Tibial nerve (tissue), 4 donors: ENCODE results near the gene A3GALT2. TPM values are rescaled to one million over a fixed set of nuclear protein-coding genes. Genes with fewer than 3 reads are reported as not detected.

Experiments
- DNase-seq, 2 donors: peaks; one replicate each; pipeline ENCODE4 v3.0.0-alpha.2; 2019; ENCODE audit warnings: low spot score in 2 of 2
- H3K27ac ChIP-seq, 4 donors: fragments of 200-600 bp; sonication (generic) in 3 of 4; one replicate each; pipeline ENCODE4 v1.5.1; 2017 to 2019; ENCODE audit warnings: mild to moderate bottlenecking in 1 of 4
- H3K27me3 ChIP-seq, 2 donors: fragments of 200-600 bp; sonication (generic) in 1 of 2; one replicate each; pipeline versions ENCODE4 v1.5.1 to v1.6.0; 2017 to 2019
- H3K36me3 ChIP-seq, 3 donors: fragments of 200-600 bp; sonication (generic); one replicate each; pipeline ENCODE4 v1.5.1; 2018 to 2019
- H3K4me1 ChIP-seq, 4 donors: fragments of 200-600 bp; sonication (generic) in 3 of 4; one replicate each; pipeline ENCODE4 v1.5.1; 2017 to 2019
- H3K4me3 ChIP-seq, 4 donors: fragments of 200-600 bp; sonication (generic) in 3 of 4; one replicate each; pipeline ENCODE4 v1.5.1; 2017 to 2019; ENCODE audit warnings: mild to moderate bottlenecking in 1 of 4, moderate library complexity in 1 of 4
- H3K9me3 ChIP-seq, 4 donors: fragments of 200-600 bp; sonication (generic) in 3 of 4; one replicate each; pipeline ENCODE4 v1.5.1; 2017 to 2019
- EP300 ChIP-seq, 2 donors: sonication (generic); formaldehyde crosslinking; IDR thresholded peaks; one replicate each; pipeline ENCODE4 v1.6.1; 2017; ENCODE audit warnings: antibody characterized with exemption in 2 of 2, mild to moderate bottlenecking in 1 of 2
- POLR2A ChIP-seq, 2 donors: fragments of 450-650 bp; IDR thresholded peaks; one replicate each; pipeline ENCODE4 v1.6.1; 2017; ENCODE audit warnings: antibody characterized with exemption in 2 of 2, mild to moderate bottlenecking in 2 of 2, moderate library complexity in 2 of 2
- WGBS, 2 donors: methylation state at CpG; one replicate each; pipeline ENCODE4 v1.1.5; 2018; 5-methylcytosine and 5-hydroxymethylcytosine counted together
- total RNA-seq, 4 donors: library from RNA; depleted of rRNA; stranded (reverse); fragments of >200 nt; gene quantifications; one replicate each; pipeline ENCODE4 v1.1.0, GENCODE V29; 2016
- TF ChIP-seq, protein P1 (sequence below), 5 experiments: fragments of 200-600 bp in 3 of 5; fragments of 450-650 bp in 2 of 5; sonication (generic) in 3 of 5; IDR thresholded peaks; one replicate each; pipeline ENCODE4 v1.5.1; 2016 to 2019; ENCODE audit warnings: antibody characterized with exemption in 5 of 5, mild to moderate bottlenecking in 3 of 5, moderate library complexity in 2 of 5

A3GALT2 gene
- total RNA-seq, 4 donors from 2014 or later, result 0.42 to 0.66 TPM; not detected in 2

- Histone ChIP-seq H3K9me3 (no peaks in the 10 kb centered on the region), H3K4me3 (no peak overlapping the region), H3K36me3 (peaks cover 16 to 63% (median 28%) of the 10 kb centered on the region in 3 donors), H3K27me3 (no peaks in the 10 kb centered on the region), H3K27ac (peak overlapping the region in 1 of 4 donors; percentile 71), H3K4me1 (peaks cover 0 to 20% (median 11%) of the 10 kb centered on the region in 4 donors)
- WGBS, 2 donors, result 65 to 81% methylated on average over 10 of the region's 10 CpGs
- TF ChIP-seq, protein P1, sequence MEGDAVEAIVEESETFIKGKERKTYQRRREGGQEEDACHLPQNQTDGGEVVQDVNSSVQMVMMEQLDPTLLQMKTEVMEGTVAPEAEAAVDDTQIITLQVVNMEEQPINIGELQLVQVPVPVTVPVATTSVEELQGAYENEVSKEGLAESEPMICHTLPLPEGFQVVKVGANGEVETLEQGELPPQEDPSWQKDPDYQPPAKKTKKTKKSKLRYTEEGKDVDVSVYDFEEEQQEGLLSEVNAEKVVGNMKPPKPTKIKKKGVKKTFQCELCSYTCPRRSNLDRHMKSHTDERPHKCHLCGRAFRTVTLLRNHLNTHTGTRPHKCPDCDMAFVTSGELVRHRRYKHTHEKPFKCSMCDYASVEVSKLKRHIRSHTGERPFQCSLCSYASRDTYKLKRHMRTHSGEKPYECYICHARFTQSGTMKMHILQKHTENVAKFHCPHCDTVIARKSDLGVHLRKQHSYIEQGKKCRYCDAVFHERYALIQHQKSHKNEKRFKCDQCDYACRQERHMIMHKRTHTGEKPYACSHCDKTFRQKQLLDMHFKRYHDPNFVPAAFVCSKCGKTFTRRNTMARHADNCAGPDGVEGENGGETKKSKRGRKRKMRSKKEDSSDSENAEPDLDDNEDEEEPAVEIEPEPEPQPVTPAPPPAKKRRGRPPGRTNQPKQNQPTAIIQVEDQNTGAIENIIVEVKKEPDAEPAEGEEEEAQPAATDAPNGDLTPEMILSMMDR (IDR thresholded peaks at IDR 0.05), result no peak
- TF ChIP-seq EP300 (IDR thresholded peaks at IDR 0.05), result peak in 1 of 2 donors; percentile 25
- TF ChIP-seq POLR2A (IDR thresholded peaks at IDR 0.05), result no peak
- DNase-seq, result no peak
Measured at GRCh38 chr1:33322870-33323585, 2.1 kb upstream of the A3GALT2 start.

DNA sequence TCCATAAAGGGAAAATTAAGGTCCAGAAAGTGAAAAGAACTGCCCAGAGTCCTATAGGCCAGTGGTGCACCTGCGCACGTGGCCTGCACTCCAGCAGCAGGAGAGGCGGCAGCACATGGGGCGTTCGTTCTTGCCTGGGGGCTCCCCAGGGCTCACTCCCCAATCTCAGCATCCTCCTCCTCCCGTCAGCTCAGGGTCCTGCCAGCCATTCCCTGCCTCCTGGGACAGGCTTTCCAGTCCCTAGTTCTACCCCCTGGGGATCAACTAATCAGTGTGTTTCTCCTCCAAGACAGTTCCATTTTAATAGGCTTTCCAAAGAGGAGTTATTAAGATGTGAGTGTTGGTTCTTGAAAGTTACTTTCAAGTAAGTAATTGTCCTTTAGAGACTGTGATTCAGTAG, 1.2 kb upstream of the A3GALT2 start:
- Histone ChIP-seq H3K9me3 (no peaks in the 10 kb centered on the region), H3K4me3 (no peak overlapping the region), H3K27ac (peak overlapping the region in 1 of 4 donors; percentile 11), H3K4me1 (peaks cover 0 to 12% (median 7%) of the 10 kb centered on the region in 4 donors), H3K36me3 (peaks cover 13 to 54% (median 27%) of the 10 kb centered on the region in 3 donors), H3K27me3 (no peaks in the 10 kb centered on the region)
- TF ChIP-seq EP300 (IDR thresholded peaks at IDR 0.05) (no peak), POLR2A (IDR thresholded peaks at IDR 0.05) (no peak)
- TF ChIP-seq, protein P1 (IDR thresholded peaks at IDR 0.05), result no peak
- 73 to 90% methylated on average over 6 of the region's 6 CpGs for WGBS, 2 donors
- no peak for DNase-seq

DNA sequence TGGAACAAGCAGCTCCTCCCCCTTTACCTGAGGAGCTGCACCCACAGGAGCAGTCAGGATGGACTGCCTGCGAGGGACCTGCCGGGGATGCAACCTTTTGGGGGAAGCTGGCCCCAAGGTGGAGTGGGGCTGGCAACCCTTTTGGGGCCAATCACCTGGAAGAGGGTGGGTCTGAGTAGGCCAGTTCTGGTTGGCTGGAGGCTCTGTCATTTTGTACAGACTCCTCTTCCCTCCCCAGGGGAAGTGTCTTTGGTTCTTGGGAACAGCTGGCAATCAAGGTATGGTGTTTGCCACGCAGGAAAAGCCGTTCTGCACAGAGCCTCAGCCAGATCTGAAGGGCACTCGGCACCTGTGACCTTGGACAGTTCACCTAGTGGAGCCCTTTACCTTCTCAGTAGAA, 280 bp upstream of the A3GALT2 start:
- DNase-seq, result no peak
- Histone ChIP-seq H3K27me3 (no peaks in the 10 kb centered on the region), H3K4me1 (peaks cover 0 to 5% (median 1%) of the 10 kb centered on the region in 4 donors), H3K27ac (peak overlapping the region in 2 of 4 donors; percentile 7 to 22), H3K4me3 (no peak overlapping the region), H3K36me3 (peaks cover 13 to 45% (median 25%) of the 10 kb centered on the region in 3 donors), H3K9me3 (no peaks in the 10 kb centered on the region)
- 84 to 85% methylated on average over 5 of the region's 5 CpGs for WGBS, 2 donors
- TF ChIP-seq EP300 (IDR thresholded peaks at IDR 0.05), result no peak
- TF ChIP-seq POLR2A (IDR thresholded peaks at IDR 0.05), result no peak
- TF ChIP-seq, protein P1 (IDR thresholded peaks at IDR 0.05), result no peak

- Histone ChIP-seq H3K4me3 (no peak overlapping the region), H3K9me3 (no peaks in the 10 kb centered on the region), H3K27me3 (no peaks in the 10 kb centered on the region), H3K27ac (peak overlapping the region in 2 of 4 donors; percentile 22 to 29), H3K4me1 (peaks cover 0 to 7% (median 1%) of the 10 kb centered on the region in 4 donors), H3K36me3 (peaks cover 7 to 34% (median 18%) of the 10 kb centered on the region in 3 donors)
- TF ChIP-seq POLR2A (IDR thresholded peaks at IDR 0.05), result no peak
- WGBS, 2 donors, result 66 to 67% methylated on average over 12 of the region's 12 CpGs
- no peak for DNase-seq
Measured at GRCh38 chr1:33319949-33320618, 814 bp downstream of the A3GALT2 start.

DNA sequence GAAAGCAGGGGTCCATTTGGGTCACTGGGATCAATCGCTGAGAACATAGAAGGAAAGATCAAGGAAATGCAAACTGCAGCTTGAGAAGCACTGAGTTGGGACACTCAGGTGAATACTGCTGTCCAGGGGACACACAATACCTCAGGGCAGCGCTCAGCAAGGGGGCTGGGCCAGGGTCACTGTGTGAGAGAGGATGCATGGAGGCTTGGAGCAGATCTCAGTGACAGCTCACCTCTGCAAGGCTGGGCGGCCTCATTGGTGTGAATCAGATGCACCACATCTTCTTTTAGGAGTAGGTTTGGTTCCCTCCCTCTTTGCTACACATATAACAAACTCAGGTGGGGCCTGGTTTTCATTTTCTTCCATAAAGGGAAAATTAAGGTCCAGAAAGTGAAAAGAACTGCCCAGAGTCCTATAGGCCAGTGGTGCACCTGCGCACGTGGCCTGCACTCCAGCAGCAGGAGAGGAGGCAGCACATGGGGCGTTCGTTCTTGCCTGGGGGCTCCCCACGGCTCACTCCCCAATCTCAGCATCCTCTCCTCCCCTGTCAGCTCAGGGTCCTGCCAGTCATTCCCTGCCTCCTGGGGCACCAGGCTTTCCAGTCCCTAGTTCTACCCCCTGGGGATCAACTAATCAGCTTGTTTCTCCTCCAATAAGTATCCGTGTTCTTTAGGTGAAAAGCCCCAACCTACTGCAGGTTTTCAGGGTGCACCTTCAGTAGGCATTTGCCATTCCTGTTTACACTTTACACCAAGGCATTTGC, 1.5 kb downstream of the A3GALT2 start:
- Histone ChIP-seq H3K27me3 (no peaks in the 10 kb centered on the region), H3K9me3 (no peaks in the 10 kb centered on the region), H3K36me3 (peaks cover under 1 to 26% (median 11%) of the 10 kb centered on the region in 3 donors), H3K27ac (no peak overlapping the region), H3K4me1 (peaks cover 0 to 7% (median 0%) of the 10 kb centered on the region in 4 donors), H3K4me3 (no peak overlapping the region)
- WGBS, 2 donors, result 82 to 87% methylated on average over 9 of the region's 9 CpGs
- no peak for DNase-seq
- TF ChIP-seq EP300 (IDR thresholded peaks at IDR 0.05), result no peak
- TF ChIP-seq, protein P1 (IDR thresholded peaks at IDR 0.05), result no peak
- TF ChIP-seq POLR2A (IDR thresholded peaks at IDR 0.05), result no peak
